K562 (cell line): ENCODE measurements around the gene TYMP. TPM values are rescaled to one million over a fixed set of nuclear protein-coding genes. Genes with fewer than 3 reads are reported as not detected.

Source experiments
- ATAC-seq: fragments of 200-7000 bp; cut with Tn5 transposase; 3 replicates; pipeline ENCODE4 v1.9.1; 2020; ENCODE audit warnings: moderate library complexity
- BruUV-seq: library from RNA; stranded (reverse); fragments of 400-500 nt; replicated peaks from 2 replicates; lab custom pipeline; 2021; lab: Mats Ljungman, UMichigan
- CTCF ChIA-PET: fragments of 300-600 bp; formaldehyde crosslinking; extraction: SDS; loops from one replicate; lab custom pipeline; 2021; ENCODE audit warnings: low intra/inter-chr PET ratio; lab: Yijun Ruan, JAX
- POLR2A ChIA-PET: fragments of 300-600, 350-650 bp; sonication (Branson Sonifier 250); formaldehyde crosslinking; extraction: SDS; loops from one replicate; lab custom pipeline; 2021; ENCODE audit warnings: antibody characterized with exemption, inconsistent platforms; lab: Yijun Ruan, JAX
- DNase-seq, 4 experiments: peaks; one replicate each; pipeline versions ENCODE4 v3.0.0 to v3.0.0-alpha.2; 2011 to 2018; ENCODE audit warnings: low spot score in 3 of 4, mixed read lengths in 3 of 4; ENCODE audit errors: extremely low read depth in 1 of 4
- FAIRE-seq: peaks from 2 replicates; lab custom pipeline; 2011; peaks lifted over from hg19 to GRCh38; lab: Jason Lieb, UNC
- H2AFZ ChIP-seq: 2 replicates; pipeline ENCODE4 v1.6.0; 2011; ENCODE audit warnings: low read depth, low read length, control low read depth, inconsistent platforms
- H3K27ac ChIP-seq: fragments of 200-600 bp; 3 replicates; pipeline ENCODE4 v1.8.0; 2011; ENCODE audit warnings: low read depth, mild to moderate bottlenecking, control low read depth, inconsistent platforms, low read length, moderate library complexity, mixed read lengths; ENCODE audit errors: extremely low read depth
- H3K27me3 ChIP-seq, 2 experiments: fragments of 300-600 bp in 1 of 2; 2 replicates in 1 of 2; 3 replicates in 1 of 2; pipeline versions ENCODE4 v1.6.0 to v1.8.0; 2011; ENCODE audit warnings: inconsistent platforms in 2 of 2, low read length in 2 of 2, mild to moderate bottlenecking in 1 of 2, mixed read lengths in 1 of 2, moderate library complexity in 1 of 2; ENCODE audit not compliant: control insufficient read depth in 2 of 2, insufficient read depth in 2 of 2
- H3K36me3 ChIP-seq: fragments of 300-600 bp; 3 replicates; pipeline ENCODE4 v1.8.0; 2011; ENCODE audit warnings: mild to moderate bottlenecking, low read length, inconsistent platforms; ENCODE audit not compliant: control insufficient read depth, insufficient read depth
- H3K4me1 ChIP-seq, 2 experiments: fragments of 200-600 bp in 1 of 2; replicated peaks in 1 of 2; 2 replicates in 1 of 2; 3 replicates in 1 of 2; pipeline versions ENCODE4 v1.5.1 to v1.8.0; 2011; ENCODE audit warnings: inconsistent platforms in 2 of 2, low read length in 2 of 2, mild to moderate bottlenecking in 1 of 2, mixed read lengths in 1 of 2, moderate library complexity in 1 of 2; ENCODE audit not compliant: control insufficient read depth in 2 of 2, insufficient read depth in 2 of 2
- H3K4me2 ChIP-seq: 2 replicates; pipeline ENCODE4 v1.6.1; 2011; ENCODE audit warnings: low read length, control low read depth, inconsistent platforms, mixed read lengths; ENCODE audit not compliant: insufficient read depth
- H3K4me3 ChIP-seq: fragments of 200-600 bp; sonication (generic), shearing (Covaris generic); 2 replicates; pipeline ENCODE4 v1.5.1; 2016; ENCODE audit warnings: control low read depth, inconsistent platforms
- H3K79me2 ChIP-seq: fragments of 200-600 bp; 3 replicates; pipeline ENCODE4 v1.8.0; 2011; ENCODE audit warnings: low read length, inconsistent platforms; ENCODE audit not compliant: control insufficient read depth, insufficient read depth
- H3K9ac ChIP-seq, 2 experiments: 2 replicates each; pipeline versions ENCODE4 v1.6.0 to v1.6.1; 2011; ENCODE audit warnings: low read depth in 2 of 2, low read length in 2 of 2, control low read depth in 1 of 2, inconsistent platforms in 1 of 2, mild to moderate bottlenecking in 1 of 2, mixed read lengths in 1 of 2; ENCODE audit not compliant: insufficient read depth in 1 of 2
- H3K9me1 ChIP-seq: one replicate; pipeline ENCODE4 v1.6.0; 2011; ENCODE audit warnings: inconsistent platforms, mild to moderate bottlenecking, low read length, moderate library complexity; ENCODE audit not compliant: control insufficient read depth, insufficient read depth
- H3K9me3 ChIP-seq: replicated peaks from 2 replicates; pipeline ENCODE4 v1.5.1; 2011; ENCODE audit warnings: low read depth, low read length, inconsistent platforms; ENCODE audit not compliant: control insufficient read depth, insufficient read depth
- H4K20me1 ChIP-seq: replicated peaks from 2 replicates; pipeline ENCODE4 v1.6.1; 2011; ENCODE audit warnings: low read length, inconsistent platforms, mixed read lengths; ENCODE audit not compliant: control insufficient read depth, insufficient read depth
- ARID4B ChIP-seq: sonication (generic); formaldehyde crosslinking; IDR thresholded peaks from 2 replicates; pipeline ENCODE4 v1.8.0; 2022; ENCODE audit warnings: mild to moderate bottlenecking, missing genetic modification reagents
- BACH1 ChIP-seq: fragments of 200-800 bp; sonication (Bioruptor generic); IDR thresholded peaks from 2 replicates; pipeline ENCODE4 v1.6.1; 2016; ENCODE audit warnings: missing genetic modification characterization, missing compliant biosample characterization
- CREB3L1 ChIP-seq: fragments of 450-650 bp; IDR thresholded peaks from 2 replicates; pipeline ENCODE4 v1.6.1; 2014; ENCODE audit warnings: low read depth, mild to moderate bottlenecking, moderate library complexity, borderline replicate concordance
- HLTF ChIP-seq: fragments of 450-650 bp; IDR thresholded peaks from 2 replicates; pipeline ENCODE4 v1.6.1; 2016
- RB1 ChIP-seq: fragments of 450-650 bp; IDR thresholded peaks from 2 replicates; pipeline ENCODE4 v1.6.1; 2017; ENCODE audit warnings: low read depth, mild to moderate bottlenecking
- SETDB1 ChIP-seq: IDR thresholded peaks from one replicate; pipeline ENCODE4 v1.6.1; 2012; ENCODE audit warnings: low read length, control low read depth, inconsistent platforms
- ZNF311 ChIP-seq: fragments of 250-450 bp; sonication (Bioruptor Pico); IDR thresholded peaks from 2 replicates; pipeline ENCODE4 v1.4.0; 2020; ENCODE audit warnings: mild to moderate bottlenecking, moderate library complexity
- ZZZ3 ChIP-seq: fragments of 450-650 bp; IDR thresholded peaks from 2 replicates; pipeline ENCODE4 v1.6.1; 2016; ENCODE audit warnings: antibody characterized with exemption, mild to moderate bottlenecking, moderate library complexity
- WGBS: fragments of 100-300 bp; shearing (Covaris generic); methylation state at CpG from one replicate; pipeline ENCODE4 v1.1.6; 2016; ENCODE audit warnings: low coverage, mixed read lengths; ENCODE audit not compliant: insufficient coverage; ENCODE audit errors: missing lambda C conversion rate; 5-methylcytosine and 5-hydroxymethylcytosine counted together
- in situ Hi-C: fragments of 300-500 bp; cut with MboI; formaldehyde crosslinking; loops from 4 replicates; pipeline ENCODE4 v1.15.0; 2018; ENCODE audit warnings: inconsistent platforms, mixed read lengths
- intact Hi-C: fragments of 100-400 bp; cut with micrococcal nuclease; formaldehyde crosslinking; loops from 2 replicates; pipeline ENCODE4 v1.14.2; 2022
- polyA plus RNA-seq, 8 experiments: library from polyadenylated mRNA; depleted of rRNA in 4 of 8; stranded (reverse) in 5 of 8; unstranded in 3 of 8; fragments of >200 nt; fragmentation: Nextera tagmentation in 2 of 8; fragmentation: Illumina TruSeq in 1 of 8; extraction: Ambion mirVana in 2 of 8; extraction: Trizol in 1 of 8; gene quantifications; 2 replicates each; pipeline versions ENCODE4 v1.2.1 to v1.2.3, GENCODE V29; 2011 to 2014; ENCODE audit warnings: inconsistent platforms in 1 of 8, missing spikeins in 1 of 8
- total RNA-seq, 7 experiments: library from RNA; depleted of rRNA in 6 of 7; stranded (reverse); fragments of >200 nt in 6 of 7; fragmentation: Illumina TruSeq in 2 of 7; extraction: Trizol in 2 of 7; gene quantifications; 2 replicates each; pipeline versions ENCODE4 v1.2.1 to v1.2.3, GENCODE V29; 2011 to 2021; ENCODE audit warnings: low replicate concordance in 1 of 7

TYMP gene
- total and polyA plus RNA-seq, 9 of the 15 experiments (the other 6 are each of a cell fraction or from before 2014, with no cell fraction given), result 0.03 to 4.0 (median 2.4) TPM; not detected in 4

- FAIRE-seq (no peak), DNase-seq (no peak), ATAC-seq (no peak)
- H2AFZ ChIP-seq, result no peak overlapping the region
- POLR2A ChIA-PET, result interaction anchor here (1.3 kb wide), 1 partner anchor 11 kb away, joined by 4 read pairs; no protein-coding TSS in a partner anchor
- CTCF ChIA-PET, result no interaction called here
- intact Hi-C loops, result no loop called here
- no peak overlapping the region for H3K27ac ChIP-seq
- H3K36me3 ChIP-seq, result no peaks in the 10 kb centered on the region
- no peak for TF ChIP-seq ZNF311 (CRISPR knock-in tag)
- no peak for TF ChIP-seq CREB3L1
- no peak for TF ChIP-seq RB1
- no peak for TF ChIP-seq SETDB1
- no peak for TF ChIP-seq ZZZ3
- TF ChIP-seq BACH1 (tag), result no peak
- TF ChIP-seq ARID4B (CRISPR knock-in tag), result no peak
- no peak for TF ChIP-seq HLTF
- H3K4me2 ChIP-seq, result no peak overlapping the region
- H3K9me3 ChIP-seq, result no peaks in the 10 kb centered on the region
- in situ Hi-C loops, result no loop called here
- 22% methylated on average over 8 of the region's 11 CpGs for WGBS
- no peaks in the 10 kb centered on the region for H3K27me3 ChIP-seq
- no TSS peak for BruUV-seq
- H3K79me2 ChIP-seq, result no peaks in the 10 kb centered on the region; the same call in 2 of the 3 replicates
- no peak overlapping the region for H3K9ac ChIP-seq
- no peaks in the 10 kb centered on the region for H3K9me1 ChIP-seq
- no peak overlapping the region for H3K4me3 ChIP-seq
- peaks cover 4 to 59% of the 10 kb centered on the region in 2 experiments; a peak in 4 of 5 replicates for H3K4me1 ChIP-seq
- H4K20me1 ChIP-seq, result no peaks in the 10 kb centered on the region
These were observed 50.1 kb downstream of the TYMP start for GRCh38 chr22:50479721-50480120.
